NB4 (cell line): Measurements from ENCODE around the gene ZNF32.

Experiments used
- CTCF ChIP-seq: IDR thresholded peaks from one replicate; pipeline ENCODE4 v1.5.1; 2012; ENCODE audit warnings: low read depth, low read length
- MAX ChIP-seq: IDR thresholded peaks from 2 replicates; pipeline ENCODE4 v1.6.1; 2011; ENCODE audit warnings: low read depth, low read length
- POLR2A ChIP-seq: IDR thresholded peaks from 2 replicates; pipeline ENCODE4 v1.6.1; 2011; ENCODE audit warnings: mild to moderate bottlenecking; ENCODE audit not compliant: insufficient read length; ENCODE audit errors: extremely low read depth

- TF ChIP-seq CTCF, result no peak
- no peak for TF ChIP-seq MAX
- TF ChIP-seq POLR2A, result no peak
Observed at GRCh38 chr10:43694526-43694925, 45.8 kb upstream of the ZNF32 start.
